DOHH2 (cell line): ENCODE measurements around the gene DPYSL5.

Experiments used
- CTCF ChIP-seq: fragments of 200-600 bp; sonication (generic); IDR thresholded peaks from one replicate; pipeline ENCODE4 v1.5.1; 2014; ENCODE audit warnings: antibody characterized with exemption, mild to moderate bottlenecking, low read depth, low read length; ENCODE audit not compliant: poor library complexity, severe bottlenecking
- EZH2phosphoT487 ChIP-seq: fragments of 200-600 bp; sonication (generic); IDR thresholded peaks from 2 replicates; pipeline ENCODE4 v1.6.1; 2017; ENCODE audit warnings: borderline replicate concordance, mild to moderate bottlenecking, antibody characterized with exemption, low read length, moderate library complexity, mixed read lengths

GRCh38 chr2:26954135-26954534 is 106.2 kb downstream of the DPYSL5 start:
- no peak for TF ChIP-seq EZH2phosphoT487
- no peak for TF ChIP-seq CTCF
